Epithelial cell of esophagus (primary cell): ENCODE results near the gene GDNF.
A peak's percentile ranks its signal among the peaks of the same experiment; 100 is the strongest.

Experiments used
- DNase-seq: peaks from one replicate; pipeline ENCODE4 v3.0.0; 2010; ENCODE audit warnings: low read depth
- H3K4me3 ChIP-seq: 2 replicates; pipeline ENCODE4 v1.5.1; 2011; ENCODE audit warnings: mild to moderate bottlenecking, low read length, control low read depth
- CTCF ChIP-seq: IDR thresholded peaks from 2 replicates; pipeline ENCODE4 v1.5.1; 2011; ENCODE audit warnings: low read depth, mild to moderate bottlenecking, low read length, control low read depth, inconsistent platforms; ENCODE audit not compliant: insufficient read depth; ENCODE audit errors: missing control alignments

GDNF gene

GRCh38 chr5:37860206-37860605, 20.4 kb upstream of the GDNF start:
- no peak for DNase-seq
- no peak for TF ChIP-seq CTCF
- no peak overlapping the region for H3K4me3 ChIP-seq

GRCh38 chr5:37859805-37860204, 20.0 kb upstream of the GDNF start:
- DNase-seq = no peak
- H3K4me3 ChIP-seq = no peak overlapping the region
- no peak for TF ChIP-seq CTCF

- DNase-seq = no peak
- no peak for TF ChIP-seq CTCF
- no peak overlapping the region for H3K4me3 ChIP-seq
Observed at GRCh38 chr5:37858250-37858649, 18.4 kb upstream of the GDNF start.

GRCh38 chr5:37857696-37858095, 17.9 kb upstream of the GDNF start:
- TF ChIP-seq CTCF = no peak
- no peak for DNase-seq
- H3K4me3 ChIP-seq = no peak overlapping the region

GRCh38 chr5:37855438-37855837, 15.6 kb upstream of the GDNF start:
- H3K4me3 ChIP-seq = no peak overlapping the region
- TF ChIP-seq CTCF = no peak
- no peak for DNase-seq

GRCh38 chr5:37851305-37851704, 11.5 kb upstream of the GDNF start:
- H3K4me3 ChIP-seq = no peak overlapping the region
- TF ChIP-seq CTCF = no peak

GRCh38 chr5:37850226-37850865, 10.5 kb upstream of the GDNF start:
- no peak for TF ChIP-seq CTCF
- DNase-seq = peak; percentile 42
- H3K4me3 ChIP-seq = no peak overlapping the region

More at GRCh38 chr5:37851305-37851704, 11.5 kb upstream of the GDNF start:
- no peak for DNase-seq
